ENCODE data around the gene EFHD2. TPM values are rescaled to one million over a fixed set of nuclear protein-coding genes. Genes with fewer than 3 reads are reported as not detected.

Gene EFHD2
- total RNA-seq, 1 experiment from 2014 or later = 69.7 TPM

- intact Hi-C loops (cut with micrococcal nuclease) = no loop called here
- ChIA-PET RAD21 (ENCODE audit: low non-redundant PET in 1 of 2, low total read pairs in 2 of 2, uncharacterized antibody in 2 of 2, unreplicated experiment in 2 of 2) (no interaction called here), POLR2A (interaction anchor here (1.8 kb wide), 1 partner anchor 9 kb away, joined by 3 read pairs; no protein-coding TSS in a partner anchor), CTCF (no interaction called here)
- TF ChIP-seq ATF3 (IDR thresholded peaks at IDR 0.05) = no peak
- TF ChIP-seq SIN3A (IDR thresholded peaks at IDR 0.05; ENCODE audit: low read depth) = no peak
- no peak for TF ChIP-seq SP1 (IDR thresholded peaks at IDR 0.05; ENCODE audit: low read depth)
- TF ChIP-seq EGR1 (IDR thresholded peaks at IDR 0.05; ENCODE audit: low read depth) = no peak
- no peak for TF ChIP-seq ZBTB33 (IDR thresholded peaks at IDR 0.05; ENCODE audit: extremely low read depth, insufficient replicate concordance, low read length)
- H3K4me2 ChIP-seq (ENCODE audit: low read length) = no peak overlapping the region
- H3K4me3 ChIP-seq (replicated peaks in 1 of 2; ENCODE audit: low read depth in 1 of 2, low read length in 2 of 2) = no peak overlapping the region
- no TSS peak for BruUV-seq (replicated peaks)
- H4K20me1 ChIP-seq (ENCODE audit: insufficient read depth) = peaks cover 10% of the 10 kb centered on the region; the same call in 1 of the 2 replicates
- peaks cover 62% of the 10 kb centered on the region for H3K79me2 ChIP-seq (ENCODE audit: insufficient read depth, low read length)
- no peak overlapping the region for H3K9ac ChIP-seq (ENCODE audit: low read length)
- peaks cover 7 to 63% of the 10 kb centered on the region in 2 experiments; a peak in 3 of 4 replicates for H3K4me1 ChIP-seq (ENCODE audit: control insufficient read depth in 1 of 2, insufficient read depth in 2 of 2, low read length in 2 of 2)
- DNase-seq (ENCODE audit: low read depth, low spot score) (no peak), ATAC-seq (no peak)
- no peaks in the 10 kb centered on the region for H3K9me3 ChIP-seq (ENCODE audit: control insufficient read depth in 1 of 2, insufficient read depth in 1 of 2, low read depth in 1 of 2, low read length in 2 of 2)
- no peak overlapping the region for H3K27ac ChIP-seq (ENCODE audit: low read depth, low read length)
- H3K36me3 ChIP-seq (ENCODE audit: control insufficient read depth in 1 of 2, insufficient read depth in 2 of 2, low read length in 2 of 2) = peaks cover 0 to 13% of the 10 kb centered on the region in 2 experiments; a peak in 1 of 4 replicates
- no peaks in the 10 kb centered on the region for H3K9me2 ChIP-seq (ENCODE audit: insufficient read depth)
- H2AFZ ChIP-seq (ENCODE audit: low read depth, low read length, poor library complexity, severe bottlenecking) = no peak overlapping the region
- H3K27me3 ChIP-seq (ENCODE audit: insufficient read depth, low read length) = no peaks in the 10 kb centered on the region
Measured at GRCh38 chr1:15423355-15424077, 13.8 kb downstream of the EFHD2 start.

All from HCT116 (cell line).